DMS79 (cell line): ENCODE measurements around the gene MXI1.

ENCODE experiments used
- DNase-seq: peaks from one replicate; lab custom pipeline; 2025; lab: John Stamatoyannopoulos, UW

Gene MXI1

DNA sequence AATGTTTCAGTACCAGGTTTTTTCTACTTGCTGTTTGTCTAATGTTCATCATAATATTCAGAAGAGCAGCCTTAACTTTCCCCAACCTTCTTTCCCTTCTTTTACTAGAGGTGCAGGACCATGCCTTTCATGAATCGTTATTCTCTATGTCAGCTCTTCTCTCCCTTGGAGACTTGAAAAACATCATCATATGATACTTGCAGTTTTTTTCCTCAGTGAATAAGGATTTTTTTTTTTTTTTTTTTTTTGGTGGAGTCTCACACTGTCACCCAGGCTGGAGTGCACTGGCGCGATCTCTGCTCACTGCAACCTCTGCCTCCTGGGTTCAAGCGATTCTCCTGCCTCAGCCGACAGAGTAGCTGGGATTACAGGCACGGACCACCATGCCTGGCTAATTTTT is 67.2 kb downstream of the MXI1 start:
- DNase-seq, result no peak

DNA sequence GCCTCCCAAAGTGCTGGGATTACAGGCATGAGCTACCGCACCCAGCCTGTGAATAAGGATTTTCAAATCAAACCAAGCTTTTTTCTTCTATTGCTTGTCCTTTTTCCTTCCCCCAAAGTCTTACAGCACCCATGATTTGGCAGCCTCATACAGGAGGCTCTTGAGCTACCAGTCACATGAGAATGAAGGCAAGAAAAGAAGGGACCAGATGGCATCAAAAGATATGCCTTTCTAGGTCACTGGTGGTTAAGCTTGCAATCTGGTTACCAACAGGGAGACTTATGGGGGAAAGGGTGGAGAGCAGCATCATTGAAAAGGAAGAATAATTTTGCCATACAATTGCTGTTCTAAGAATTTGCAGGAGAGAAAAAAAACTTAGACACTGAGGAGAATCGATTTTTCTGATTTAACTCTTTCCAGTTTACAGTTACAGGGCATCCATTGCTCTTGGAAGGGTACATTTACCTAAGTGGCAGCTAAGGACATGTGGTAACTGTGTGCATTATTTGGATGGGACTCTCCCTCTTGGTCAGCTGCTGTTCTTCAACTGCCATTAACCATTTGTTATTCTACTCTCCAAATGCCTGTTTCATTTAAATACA is 67.8 kb downstream of the MXI1 start:
- no peak for DNase-seq

DNA sequence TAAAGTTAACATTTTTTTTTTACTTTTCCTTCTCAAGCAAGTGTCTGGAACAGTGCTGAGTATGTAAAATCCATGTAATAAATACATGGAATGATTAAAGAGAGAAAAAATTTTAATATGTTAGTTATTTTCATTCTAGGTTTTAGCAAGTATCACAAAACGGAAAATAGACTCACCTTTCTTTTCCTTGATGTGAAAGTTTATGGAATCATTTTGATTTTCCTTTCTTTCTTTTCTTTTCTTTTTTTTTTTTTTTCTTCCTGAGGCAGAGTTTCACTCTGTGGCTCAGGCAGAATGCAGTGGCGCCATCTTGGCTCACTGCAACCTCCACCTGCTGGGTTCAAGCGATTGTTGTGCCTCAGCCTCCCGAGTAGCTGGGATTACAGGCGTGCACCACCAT is 69.2 kb downstream of the MXI1 start:
- no peak for DNase-seq

DNA sequence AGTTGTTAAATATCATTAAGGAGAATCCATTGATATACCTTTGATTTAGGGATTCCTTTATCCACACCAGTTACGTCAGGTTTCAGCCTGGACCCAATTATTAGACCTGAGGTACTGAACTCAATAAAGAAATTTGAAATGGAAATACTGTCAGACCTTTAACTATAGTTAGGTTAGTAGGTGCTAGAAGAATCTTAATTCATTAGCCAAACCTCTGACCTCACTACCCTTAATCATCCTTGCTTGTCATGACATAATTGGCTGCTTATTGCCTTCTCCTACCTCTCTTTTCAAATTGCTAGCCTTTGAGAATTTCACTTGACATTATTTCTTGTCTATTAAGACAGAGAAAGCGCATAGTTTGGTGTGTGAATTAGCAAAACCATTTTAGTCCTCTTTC is 70.2 kb downstream of the MXI1 start:
- DNase-seq, result no peak

DNA sequence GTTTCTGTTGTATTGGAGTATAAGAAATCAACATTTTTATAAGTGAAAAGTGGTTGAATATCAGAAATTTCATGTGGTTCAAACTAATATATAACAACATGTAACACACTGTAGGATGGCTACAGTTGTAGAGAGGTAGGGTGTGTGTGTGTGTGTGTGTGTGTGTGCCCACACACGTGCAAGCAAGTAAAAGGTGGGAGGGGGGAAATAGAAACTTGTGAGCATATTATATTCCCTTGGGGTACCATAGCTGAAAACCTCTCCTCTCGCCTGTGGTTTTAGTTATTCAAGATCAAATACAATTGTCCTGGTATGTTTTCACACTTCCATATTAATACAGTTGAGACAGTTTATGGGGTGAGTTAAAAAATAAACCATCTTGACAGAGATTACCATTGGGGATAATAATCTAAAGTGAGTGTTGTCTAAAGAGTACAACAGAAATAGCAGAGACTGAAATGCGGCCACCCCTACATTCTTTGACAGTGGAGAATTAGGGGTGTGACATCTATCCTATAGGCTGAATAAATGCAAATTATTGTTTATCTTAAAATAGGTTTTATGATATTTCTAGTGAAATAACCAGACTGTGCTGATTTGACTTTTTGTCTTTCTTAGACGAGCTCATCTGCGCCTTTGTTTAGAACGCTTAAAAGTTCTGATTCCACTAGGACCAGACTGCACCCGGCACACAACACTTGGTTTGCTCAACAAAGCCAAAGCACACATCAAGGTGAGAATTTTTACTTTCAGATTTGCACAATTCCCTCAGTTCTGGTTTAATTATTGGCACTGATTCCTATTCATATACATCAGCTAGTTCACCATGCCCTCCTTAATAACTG is 71.4 kb downstream of the MXI1 start:
- DNase-seq, result no peak

DNA sequence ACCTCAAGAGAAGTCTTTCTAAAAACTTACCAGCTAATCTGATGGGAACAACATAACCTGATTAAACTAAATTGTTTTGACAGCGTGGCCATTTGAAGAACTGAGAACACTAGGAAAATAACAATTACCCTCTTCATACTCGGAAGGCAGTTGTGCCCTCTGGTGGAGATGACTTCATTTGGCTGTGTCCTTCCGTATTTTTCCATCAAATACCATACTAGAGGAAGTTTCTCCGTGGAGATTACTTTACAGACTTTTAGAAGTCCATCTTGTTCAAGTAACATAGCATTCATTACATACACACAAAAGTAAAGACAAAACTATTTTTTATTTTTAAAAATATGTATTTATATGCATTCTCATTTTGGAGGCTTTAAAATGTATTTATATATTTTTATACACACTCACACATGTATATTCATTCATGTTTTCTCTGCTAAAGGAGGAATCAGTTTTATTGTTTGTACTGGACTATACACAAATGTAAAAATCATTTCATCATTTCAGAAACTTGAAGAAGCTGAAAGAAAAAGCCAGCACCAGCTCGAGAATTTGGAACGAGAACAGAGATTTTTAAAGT is 72.1 kb downstream of the MXI1 start:
- DNase-seq, result peak; percentile 5

DNA sequence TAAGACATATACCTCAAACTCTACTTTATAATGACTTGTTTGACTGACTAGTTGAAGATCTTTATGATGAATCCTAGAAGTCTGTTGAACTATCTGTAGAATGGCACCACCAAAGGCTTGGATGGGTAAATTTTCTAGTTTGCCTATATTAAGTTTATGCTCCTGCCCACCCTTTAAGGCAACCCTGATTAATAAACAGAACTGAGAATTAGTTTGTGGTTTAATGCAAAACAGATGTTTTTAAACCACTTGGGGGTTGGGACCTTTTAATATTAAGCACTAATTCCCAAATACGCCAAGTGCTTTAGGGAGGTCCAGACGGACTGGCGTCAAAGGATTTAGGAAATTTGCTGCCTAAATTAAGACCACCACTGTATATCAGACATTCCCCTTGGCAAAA is 76.9 kb downstream of the MXI1 start:
- DNase-seq, result no peak

DNA sequence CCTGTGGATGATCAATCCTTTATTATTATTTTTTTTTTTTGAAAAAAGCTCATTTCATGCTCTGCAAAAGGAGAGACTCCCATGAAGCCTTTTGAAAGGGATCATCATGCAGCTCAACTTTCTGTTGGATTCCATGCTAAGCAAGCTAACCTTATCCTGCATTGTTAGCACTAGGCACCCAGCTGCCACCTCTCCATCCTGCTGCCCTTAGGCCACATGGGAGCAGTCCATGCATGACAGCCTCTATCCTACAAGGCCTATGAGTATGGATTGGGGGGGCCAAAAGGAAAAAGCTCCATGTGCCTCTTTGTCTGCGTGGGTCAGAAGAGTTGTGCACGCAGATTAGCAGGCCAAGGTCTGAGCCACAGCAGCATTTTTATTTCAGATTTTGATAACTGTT is 78.1 kb downstream of the MXI1 start:
- DNase-seq, result no peak

DNA sequence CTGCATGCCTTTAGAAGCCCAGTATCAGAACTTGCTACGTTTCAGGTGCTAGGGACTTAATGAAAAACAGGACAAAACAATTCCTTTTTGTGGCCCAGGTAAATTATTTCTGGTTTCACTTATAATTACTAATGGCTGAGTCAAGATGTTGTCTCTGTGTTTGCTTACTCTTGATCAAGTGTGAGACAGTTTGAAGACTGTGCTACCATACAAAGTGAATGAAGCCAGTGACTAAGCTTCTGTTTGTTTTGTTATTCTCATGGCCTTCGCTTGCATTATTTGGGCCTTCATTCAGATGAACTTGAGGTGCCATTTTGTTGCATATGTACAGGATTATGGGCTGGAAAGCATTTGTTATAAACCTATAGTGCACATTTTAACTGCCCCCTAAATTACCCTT is 79.4 kb downstream of the MXI1 start:
- DNase-seq, result no peak

DNA sequence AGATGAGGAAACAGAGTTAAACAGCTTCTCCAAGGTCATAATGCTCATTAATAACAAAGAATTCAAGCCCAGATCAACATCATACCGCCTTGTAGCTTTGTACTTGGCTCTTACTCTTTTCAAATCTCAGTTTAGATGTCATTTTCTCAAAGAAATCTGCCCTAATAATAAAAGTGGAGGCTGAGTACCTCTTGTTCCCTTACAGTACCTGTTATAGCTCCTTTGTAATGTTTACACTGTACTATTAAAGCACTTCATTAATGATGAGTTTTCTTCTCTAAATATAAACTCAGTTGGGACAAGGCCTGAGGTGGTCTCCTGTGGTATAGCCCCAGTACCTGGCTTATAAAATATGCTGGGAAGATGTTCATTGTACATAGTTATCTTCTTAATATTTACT is 89.6 kb downstream of the MXI1 start:
- no peak for DNase-seq

DNA sequence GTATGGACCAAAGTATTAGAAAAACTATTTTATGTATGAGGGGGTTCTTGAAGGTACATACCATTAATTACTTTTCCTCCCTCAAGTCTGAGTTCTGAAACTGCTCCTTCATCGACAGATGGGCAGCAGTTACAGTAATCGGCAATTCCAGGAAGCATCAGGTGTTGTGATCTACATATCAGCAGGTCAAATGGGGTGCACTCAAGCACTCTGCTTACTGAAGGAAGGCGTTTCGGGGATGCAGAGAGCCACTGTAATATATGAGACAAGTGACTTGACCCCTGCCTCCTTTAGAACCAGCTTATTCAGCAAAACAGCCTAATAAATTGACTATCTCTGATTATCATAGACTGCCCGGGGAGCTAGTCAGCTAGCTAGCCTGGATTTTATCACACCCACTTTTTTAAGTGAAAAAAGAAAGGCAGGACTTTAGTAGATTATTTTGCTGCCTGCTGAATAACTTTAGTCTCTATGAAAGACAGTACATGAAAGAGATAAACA is 93.1 kb downstream of the MXI1 start:
- no peak for DNase-seq

DNA sequence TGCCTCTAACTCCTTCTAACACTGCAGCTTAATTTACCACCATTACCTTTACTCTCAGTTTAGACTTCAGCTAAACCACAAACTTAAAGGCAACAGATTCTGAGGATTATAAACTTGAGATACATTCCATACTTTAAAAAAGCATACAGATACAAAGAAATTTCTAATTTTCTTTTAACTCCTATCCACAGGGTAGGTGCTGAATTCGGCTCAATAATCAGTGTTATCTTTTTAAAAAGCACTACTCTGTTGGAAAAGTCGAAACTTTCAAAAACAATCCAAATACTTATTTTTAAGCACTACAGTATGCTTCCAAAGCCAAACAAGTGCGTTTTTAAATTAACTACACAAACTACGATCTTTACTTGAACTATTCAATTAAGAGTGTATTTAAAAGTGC is 96.3 kb downstream of the MXI1 start:
- no peak for DNase-seq

DNA sequence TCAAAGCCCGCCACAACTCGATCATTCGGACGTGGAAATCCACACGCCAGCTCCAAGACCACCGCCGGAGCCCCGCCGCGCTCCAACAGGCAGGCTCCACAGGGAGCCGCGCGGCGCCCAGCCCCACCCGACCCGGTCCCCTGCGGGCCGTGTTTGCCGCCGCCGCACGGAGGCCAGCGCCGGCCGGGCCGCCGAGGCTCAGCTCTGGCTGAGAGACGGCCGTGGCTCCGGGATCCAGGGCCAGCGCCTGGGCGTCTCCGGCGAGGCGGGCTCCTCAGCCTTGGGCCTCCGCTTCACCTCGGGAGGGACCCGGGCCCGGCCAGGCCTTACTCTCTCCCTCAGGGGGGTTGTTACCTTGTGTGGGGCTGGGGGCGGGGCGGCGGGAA is 97.0 kb downstream of the MXI1 start:
- DNase-seq, result no peak

DNA sequence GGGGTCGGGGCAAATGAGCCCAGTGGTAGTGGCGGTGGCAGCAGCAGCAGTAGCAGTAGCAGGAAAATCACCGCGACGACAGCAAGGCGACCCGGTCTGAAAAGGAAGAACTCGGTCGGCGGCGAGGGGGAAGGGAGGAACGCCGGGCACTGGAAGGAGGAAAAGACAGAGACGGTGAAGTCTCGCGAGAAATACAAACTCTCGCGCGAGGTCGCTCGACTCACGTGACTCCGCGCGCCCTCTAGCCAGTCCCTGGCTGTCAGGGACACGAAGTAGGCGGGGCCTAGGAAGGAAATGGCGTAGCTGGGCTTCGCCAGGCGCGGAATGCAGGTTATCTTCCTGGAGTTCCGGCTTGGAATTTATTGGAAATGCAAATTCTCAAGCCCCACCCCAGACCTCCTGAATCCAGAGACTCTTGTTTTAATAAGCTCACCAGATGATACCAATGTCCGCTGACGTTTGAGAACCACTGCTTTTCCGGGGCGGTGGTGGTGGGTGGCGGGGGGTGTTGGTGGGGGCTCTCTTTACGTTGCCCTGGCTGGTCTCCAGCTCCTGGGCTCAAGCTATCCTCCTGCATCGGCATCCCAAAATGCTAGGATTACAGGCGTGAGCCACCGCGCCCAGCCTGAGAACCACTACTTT is 97.5 kb downstream of the MXI1 start, which contains the start of gene SMNDC1:
Gene SMNDC1, minus strand, starts transcription at position 141 of the 642 bp plus-strand sequence. CDS start 1,333 bp downstream, outside the sequence.
- peak; percentile 79 for DNase-seq

DNA sequence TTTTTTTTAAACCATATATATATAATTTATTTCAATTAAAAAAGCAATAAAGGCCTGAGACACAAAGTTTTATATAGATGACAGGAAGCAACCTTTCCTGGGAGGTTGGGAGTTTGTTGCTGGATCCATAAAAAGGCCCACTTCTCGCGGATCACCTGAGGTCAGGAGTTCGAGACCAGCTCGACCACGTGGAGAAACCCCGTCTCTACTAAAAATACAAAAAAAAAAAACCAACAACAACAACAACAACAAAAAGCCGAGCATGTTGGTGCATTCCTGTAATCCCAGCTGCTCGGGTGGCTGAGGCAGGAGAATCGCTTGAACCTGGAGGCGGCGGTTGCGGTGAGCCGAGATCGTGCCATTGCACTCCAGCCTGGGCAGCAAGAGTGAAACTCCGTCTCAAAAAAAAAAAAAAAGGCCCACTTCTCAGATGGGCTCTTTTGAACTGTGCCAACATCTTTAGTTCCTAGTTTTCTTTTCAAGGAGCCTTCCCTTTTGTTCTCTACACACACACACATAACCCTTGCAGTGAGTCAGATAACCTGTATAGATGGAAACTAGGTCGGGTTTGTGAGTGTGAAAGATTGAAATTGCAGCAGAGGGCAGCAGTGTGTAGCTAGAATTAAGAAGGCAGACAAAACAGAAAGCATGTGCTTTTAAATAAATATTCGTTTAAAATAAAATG is 98.5 kb downstream of the MXI1 start:
- peak; percentile 1 for DNase-seq

DNA sequence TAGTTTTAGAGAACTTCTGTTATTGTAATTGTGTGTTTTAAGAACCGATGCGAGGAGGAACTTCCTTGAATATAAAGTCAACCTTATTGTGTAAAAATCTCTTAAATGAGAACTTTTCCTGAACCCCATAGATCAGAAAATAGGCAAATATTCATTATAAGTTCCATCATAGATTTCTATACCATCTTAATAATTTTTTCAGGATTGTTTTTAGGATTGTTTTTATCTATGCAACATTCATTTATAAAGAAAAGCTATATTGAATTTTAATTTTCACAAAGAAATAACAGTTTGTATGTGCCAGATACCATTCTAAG is 99.0 kb downstream of the MXI1 start:
- no peak for DNase-seq

DNA sequence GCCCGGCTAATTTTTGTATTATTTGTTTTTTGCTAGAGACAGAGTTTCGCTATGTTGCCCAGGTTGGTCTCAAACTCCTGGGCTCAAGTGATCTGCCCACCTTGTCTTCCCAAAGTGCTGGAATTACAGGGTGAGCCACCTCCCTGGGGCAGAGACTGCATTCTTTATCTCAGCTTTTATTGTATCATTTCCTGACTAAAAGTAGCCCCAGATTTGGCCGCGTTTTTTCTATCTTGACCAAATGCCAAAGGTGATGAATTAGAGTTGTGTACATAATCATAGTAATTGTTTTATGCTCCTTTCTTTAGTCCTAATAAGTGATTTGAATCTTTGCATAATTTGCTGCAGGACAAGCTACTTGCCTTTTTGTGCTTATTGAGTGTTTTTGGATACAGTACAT is 100.4 kb downstream of the MXI1 start:
- no peak for DNase-seq

DNA sequence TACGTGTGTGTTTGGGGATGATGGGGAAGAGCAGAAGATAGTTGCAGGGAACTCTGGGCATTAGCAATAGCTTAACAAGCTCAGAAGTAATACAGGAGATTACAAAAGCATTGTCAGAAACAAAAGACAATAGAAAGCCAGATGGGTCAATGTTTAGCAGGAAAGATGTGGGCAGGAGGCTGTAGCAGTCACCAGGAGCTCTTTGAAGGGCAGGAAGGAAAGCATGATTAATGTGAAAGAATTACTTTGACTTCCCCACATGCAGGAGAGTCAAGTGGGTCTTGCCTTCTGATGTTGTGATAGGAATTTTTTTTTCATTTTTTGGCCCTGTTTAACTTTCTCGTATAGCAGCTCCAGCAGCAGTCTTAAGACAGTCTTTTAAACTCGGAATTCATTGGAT is 103.3 kb downstream of the MXI1 start:
- no peak for DNase-seq

DNA sequence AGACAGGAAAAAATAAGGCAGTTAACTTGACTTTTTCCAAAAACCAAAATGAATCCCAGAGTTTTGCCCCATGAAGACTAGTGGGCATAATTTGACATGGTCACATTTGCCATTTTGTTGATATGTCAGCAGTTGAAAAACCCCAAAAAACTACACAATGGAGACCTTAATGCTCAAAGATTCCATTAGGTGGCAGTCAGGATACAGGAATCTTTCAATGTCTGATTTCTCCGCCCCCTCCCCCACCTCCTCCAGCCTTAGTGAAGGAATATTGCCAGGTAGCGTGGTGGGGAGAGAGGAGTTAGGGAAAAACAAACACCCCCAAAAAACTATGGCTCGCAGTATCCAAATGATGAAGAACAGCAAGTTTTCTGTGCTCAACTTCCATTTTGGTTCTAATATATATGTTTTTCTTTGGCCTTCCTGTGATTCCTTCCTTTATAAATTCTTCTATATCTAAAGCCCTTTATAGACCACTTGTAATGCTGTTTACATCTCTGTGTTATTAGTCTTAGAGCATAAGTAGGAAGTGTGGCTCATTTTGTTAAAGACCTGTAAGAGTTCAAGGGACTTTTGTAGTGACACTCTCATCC is 104.0 kb downstream of the MXI1 start:
- DNase-seq, result no peak

DNA sequence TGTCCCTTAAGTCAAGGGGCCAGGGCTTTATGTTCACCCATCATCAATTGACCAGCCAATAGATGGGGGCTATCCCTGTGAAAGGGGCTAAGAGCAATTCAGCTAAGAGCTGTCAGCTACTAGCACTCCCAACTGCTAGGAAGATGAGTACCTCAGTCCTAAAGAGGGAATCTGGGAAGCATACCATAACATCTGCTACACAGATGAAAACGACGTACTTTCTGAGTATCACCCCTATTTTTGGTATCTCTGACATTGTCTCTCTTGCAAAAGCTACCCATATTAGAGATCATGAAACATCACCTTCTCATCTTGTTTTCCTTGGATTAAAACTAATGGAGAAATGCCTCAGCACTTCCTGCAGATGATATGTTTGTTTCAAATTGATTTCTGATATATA is 104.8 kb downstream of the MXI1 start:
- no peak for DNase-seq

DNA sequence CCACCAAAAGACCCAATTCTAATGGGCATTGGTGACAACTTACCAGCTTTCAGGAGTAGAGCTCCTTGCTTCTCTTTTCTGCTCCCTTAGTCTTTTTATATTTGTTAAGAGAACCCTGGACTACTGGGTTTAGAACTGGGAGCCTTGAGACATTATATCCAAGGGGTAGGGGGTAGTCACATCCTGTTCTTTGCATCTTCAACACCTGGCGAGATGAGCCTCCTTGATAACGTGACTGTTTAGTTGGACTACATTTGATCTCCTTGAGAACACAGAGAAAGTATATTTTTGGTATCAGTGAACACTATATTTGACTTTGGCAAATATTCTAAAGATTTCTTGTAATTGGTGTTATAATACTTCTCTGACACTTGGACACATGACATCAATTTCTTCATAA is 106.3 kb downstream of the MXI1 start:
- DNase-seq, result no peak
